SK-N-MC (cell line): ENCODE data around the gene RNMT.

Experiments used
- EZH2 ChIP-seq: fragments of 200-600 bp; sonication (generic); IDR thresholded peaks from one replicate; pipeline ENCODE4 v1.6.1; 2017; ENCODE audit warnings: antibody characterized with exemption
- FOXP2 ChIP-seq: optimal IDR thresholded peaks from 2 replicates; pipeline ENCODE3; 2011; ENCODE audit warnings: mild to moderate bottlenecking, moderate library complexity; ENCODE audit not compliant: insufficient read depth; ENCODE audit errors: extremely low read length, control extremely low read depth
- POLR2AphosphoS5 ChIP-seq: IDR thresholded peaks from 2 replicates; pipeline ENCODE4 v1.6.1; 2012; ENCODE audit warnings: mild to moderate bottlenecking, low read depth, low read length, borderline replicate concordance

GRCh38 chr18:13799396-13799795 lies 72.9 kb downstream of the RNMT start:
- no peak for TF ChIP-seq EZH2
- TF ChIP-seq FOXP2, result no peak
- TF ChIP-seq POLR2AphosphoS5, result no peak
